Stimulated activated CD8-positive, alpha-beta memory T cell treated with anti-CD3 and anti-CD28 coated beads, Interleukin-4, amount 100 ng/mL, for 24 hours (primary cell): Measurements from ENCODE around the gene GCDH.
"Not testable (repeated sequence)": the region's sequence is repeated elsewhere in the genome, so short reads cannot be mapped to it uniquely, and the experiment has no call there.

Source experiments
- DNase-seq: peaks from one replicate; pipeline ENCODE4 v3.0.0-alpha.2; 2020; ENCODE audit warnings: low read depth

The GCDH gene

DNA sequence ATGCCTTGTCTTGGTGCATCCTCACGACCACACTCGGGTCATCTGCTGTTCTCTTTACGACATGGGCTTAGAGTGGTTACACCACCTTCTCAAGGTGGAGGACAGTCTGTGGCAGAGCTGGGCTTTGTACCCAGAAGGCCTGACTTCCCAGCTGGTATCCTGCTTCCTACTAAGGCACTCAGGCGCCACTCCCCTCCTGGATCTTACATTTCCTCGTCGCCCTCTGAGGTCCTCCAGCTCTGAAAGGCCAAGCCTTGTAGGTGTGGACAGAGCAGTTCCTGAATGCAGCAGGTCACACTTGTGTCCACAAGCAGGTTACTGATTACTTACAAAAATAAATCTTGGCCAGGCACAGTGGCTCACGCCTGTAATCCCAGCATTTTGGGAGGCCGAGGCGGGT lies 16.2 kb downstream of the GCDH start:
- DNase-seq = no peak

DNA sequence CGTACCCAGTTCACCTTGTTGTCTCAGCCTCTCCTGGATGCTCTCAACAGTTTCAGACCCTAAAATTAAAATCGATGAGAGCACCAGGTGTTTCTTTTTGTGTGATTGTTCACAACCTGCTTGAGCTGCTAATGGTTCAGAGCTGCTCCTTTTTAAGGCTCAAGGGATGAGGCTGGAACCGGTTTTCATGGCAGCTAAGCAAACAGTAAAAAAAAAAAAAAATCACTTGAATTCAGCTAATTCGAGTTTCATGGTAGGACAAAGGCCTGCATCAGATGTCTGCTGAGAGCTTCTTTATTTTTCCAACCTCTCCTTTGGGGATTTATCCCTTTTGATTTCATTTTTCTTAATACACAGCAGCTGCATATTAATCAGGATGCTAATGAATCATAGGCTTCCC lies 21.6 kb downstream of the GCDH start:
- no peak for DNase-seq

DNA sequence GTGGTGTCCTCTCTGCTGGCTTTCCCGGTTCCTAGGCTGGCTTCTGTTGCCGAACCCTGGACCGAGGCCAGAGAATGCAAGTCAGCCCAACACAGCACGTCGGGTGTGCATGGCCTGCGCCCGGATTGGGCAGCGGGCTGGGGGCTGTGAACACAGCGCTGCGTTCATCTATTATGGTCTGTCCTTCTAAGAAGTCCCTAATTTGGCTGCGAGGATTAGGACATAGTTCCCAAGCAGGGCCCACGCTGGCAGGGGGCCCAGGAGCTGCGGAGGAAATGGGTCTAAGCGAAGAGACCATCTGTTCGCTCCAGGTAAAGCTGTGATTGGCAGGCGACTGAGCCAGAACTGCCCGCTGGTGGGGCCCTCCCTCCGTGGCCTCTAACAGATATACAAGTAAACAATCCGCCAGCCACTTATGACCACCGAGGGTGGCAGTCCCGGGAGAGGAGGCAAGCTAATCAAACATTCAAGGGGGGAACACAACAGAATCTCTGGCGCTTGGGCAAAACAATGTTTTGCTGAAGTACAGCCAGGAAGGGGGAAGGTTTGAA lies 22.1 kb downstream of the GCDH start:
- no peak for DNase-seq

DNA sequence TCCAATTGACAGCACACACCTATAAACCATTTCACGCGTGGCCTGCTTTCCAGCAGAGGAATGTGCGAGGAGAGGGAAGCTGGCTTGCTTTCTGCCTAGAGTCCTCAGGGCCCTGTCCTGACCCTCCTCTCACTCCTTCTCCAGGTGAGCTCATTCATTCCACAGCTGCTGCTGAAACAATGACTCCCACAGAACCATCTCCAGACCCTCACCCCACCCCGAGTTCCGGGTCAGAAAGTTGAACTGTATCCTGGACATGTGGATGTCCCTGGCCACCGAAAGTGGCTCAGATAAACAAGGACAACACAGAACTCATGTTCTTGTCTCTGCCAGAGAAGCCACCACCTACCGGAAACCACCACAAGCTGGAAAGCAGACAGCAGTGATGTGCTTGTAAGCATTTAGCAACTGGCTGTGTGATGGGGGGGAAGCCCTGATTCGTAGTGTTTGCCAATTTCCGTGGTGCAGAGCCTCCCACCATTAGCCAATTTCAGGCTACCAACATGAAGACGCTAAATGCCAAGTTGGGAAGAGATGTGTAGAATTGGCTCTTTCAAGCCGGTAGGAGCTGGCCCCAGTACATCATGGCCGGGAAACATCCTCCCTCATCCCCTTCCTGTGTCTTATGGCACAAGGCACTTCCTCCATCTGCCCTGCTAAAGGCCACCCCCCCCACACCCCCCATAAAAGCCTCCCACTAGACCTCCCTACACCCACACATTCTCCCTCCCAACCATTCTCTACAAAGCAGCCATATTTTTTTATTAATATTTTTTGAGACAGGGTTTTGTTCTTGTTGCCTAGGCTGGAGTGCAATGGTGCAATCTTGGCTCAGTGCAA lies 23.1 kb downstream of the GCDH start:
- no peak for DNase-seq

DNA sequence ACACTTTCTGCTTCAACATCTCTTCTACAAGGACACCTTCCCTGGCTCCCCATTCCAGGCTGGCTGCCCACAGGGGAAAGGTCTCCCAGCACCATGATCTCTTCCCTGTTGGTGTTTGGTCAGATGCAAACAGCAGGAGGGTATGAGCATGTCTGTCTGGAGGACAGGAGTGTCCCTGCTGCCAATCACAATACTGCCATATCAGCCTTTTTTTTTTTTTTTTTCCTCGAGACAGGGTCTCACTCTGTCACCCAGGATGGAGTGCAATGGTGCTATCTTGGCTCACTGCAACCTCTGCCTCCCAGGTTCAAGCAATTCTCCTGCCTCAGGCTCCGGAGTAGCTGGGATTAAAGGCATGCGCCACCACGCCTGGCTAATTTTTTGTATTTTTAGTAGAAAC lies 24.9 kb downstream of the GCDH start:
- DNase-seq = not testable (repeated sequence)

DNA sequence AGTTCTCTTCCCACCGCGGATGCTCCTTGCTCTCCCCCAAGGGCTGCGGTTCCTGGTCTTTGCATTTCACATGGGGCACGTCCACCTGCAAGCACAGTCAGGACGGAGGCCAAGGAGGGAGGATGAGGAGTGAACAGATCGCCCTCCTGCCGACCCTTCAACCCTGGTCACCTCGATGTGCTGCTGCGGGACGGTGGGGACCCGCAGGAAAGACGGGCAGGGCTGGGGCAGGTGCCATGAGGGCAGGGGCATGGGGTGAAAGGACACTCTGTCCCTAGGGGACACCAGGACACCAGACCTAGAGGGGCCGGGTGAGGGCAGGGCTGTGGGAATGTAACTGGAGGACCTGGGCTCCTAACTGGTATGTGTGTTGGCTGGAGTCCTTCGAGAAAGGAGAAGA lies 27.3 kb downstream of the GCDH start:
- no peak for DNase-seq

DNA sequence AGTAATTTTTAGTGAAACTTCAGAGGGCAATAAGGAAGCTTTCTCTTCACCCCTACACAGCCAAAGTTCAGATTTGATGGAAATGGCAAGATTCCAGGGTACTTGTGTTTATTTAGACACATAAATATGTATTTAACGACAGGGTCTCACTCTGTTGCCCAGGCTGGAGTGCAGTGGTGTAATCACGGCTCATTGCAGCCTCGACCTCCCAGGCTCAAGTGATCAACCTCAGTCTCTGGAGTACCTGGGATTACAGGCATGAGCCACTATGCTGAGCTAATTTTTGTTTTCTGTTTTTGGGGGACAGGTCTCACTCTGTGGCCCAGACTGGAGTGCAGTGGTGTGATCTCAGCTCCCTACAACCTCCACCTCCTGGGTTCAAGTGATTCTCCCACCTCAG lies 30.1 kb downstream of the GCDH start:
- no peak for DNase-seq

DNA sequence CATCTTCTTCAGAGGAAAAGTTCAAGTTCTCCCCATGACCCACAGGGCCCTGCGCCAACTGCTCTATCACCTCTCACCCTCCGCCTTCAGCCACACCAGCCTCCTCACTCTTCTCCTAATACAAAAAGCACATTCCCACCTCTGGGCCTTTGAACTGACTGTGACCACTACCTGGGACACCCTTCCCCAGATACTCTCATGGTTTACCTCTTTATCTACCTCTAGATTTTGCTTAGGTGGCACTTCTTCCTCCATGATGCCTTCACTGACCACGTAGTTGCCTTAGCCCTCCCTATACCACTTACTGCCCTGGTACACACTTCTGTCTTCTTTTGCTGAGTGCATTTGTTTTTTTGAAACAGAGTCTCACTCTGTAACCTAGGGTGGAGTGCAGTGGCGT lies 32.0 kb downstream of the GCDH start:
- DNase-seq = no peak

DNA sequence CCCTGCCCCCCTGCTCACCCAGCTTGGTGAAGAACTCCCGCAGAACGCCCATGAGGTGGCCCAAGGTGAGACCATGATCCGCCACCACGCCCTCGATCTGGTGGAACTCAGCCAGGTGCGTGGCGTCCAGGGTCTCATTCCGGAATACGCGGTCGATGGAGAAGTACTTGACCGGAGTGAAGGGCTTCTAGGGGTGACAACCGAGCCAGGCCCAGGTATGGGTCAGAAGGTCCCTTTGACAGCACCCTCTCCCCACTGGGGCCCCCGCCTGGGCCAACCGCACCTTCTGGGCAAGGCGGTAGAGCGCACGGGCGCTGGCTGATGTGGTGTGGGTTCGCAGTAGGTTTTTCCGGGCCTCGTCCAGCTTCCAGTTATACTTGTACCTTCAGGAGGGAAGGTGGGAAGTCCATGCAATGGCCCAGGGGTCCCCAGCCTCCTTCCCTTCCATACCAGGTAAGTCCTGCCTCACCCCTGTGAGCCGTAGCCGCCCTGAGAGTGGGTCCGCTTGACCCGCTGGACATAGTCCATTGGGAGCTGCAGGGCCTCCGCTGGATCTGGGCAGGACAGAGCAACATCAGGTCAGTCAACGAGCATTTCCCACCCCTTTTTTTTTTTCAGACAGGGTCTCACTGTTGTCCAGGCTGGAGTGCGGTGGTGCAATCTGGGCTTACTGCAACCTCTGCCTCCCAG lies 33.8 kb downstream of the GCDH start:
- no peak for DNase-seq

DNA sequence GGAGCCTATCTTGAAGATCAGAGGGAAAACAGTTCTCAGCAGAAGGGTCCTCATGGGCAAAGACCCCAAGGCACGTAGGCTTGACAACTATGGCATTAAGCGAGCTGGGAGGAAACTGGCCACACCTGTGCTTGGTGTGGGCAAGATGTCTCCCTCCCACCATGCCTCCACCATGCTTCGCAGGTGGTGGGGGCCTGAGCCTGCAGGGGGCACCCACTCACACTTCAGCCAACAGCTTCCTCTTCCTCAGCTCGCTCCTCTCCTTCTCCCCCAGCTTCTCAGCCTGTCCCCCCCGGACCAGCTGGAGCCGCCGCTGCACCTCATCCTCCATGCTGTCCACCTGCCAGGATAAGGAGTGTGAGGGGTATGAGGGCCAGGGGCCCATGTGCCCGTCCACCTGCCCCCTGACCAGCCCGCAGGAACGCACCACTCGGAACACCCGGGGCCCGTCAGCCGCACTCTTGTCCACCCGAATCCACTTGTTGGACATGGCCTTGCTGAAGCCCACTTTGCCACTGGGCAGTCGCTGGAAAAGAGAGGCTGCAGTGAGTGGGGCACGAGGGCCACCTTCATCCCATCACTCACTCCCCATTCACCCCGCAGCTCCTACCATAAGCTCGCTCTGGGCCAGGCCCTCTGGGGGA lies 39.2 kb downstream of the GCDH start:
- DNase-seq = no peak

DNA sequence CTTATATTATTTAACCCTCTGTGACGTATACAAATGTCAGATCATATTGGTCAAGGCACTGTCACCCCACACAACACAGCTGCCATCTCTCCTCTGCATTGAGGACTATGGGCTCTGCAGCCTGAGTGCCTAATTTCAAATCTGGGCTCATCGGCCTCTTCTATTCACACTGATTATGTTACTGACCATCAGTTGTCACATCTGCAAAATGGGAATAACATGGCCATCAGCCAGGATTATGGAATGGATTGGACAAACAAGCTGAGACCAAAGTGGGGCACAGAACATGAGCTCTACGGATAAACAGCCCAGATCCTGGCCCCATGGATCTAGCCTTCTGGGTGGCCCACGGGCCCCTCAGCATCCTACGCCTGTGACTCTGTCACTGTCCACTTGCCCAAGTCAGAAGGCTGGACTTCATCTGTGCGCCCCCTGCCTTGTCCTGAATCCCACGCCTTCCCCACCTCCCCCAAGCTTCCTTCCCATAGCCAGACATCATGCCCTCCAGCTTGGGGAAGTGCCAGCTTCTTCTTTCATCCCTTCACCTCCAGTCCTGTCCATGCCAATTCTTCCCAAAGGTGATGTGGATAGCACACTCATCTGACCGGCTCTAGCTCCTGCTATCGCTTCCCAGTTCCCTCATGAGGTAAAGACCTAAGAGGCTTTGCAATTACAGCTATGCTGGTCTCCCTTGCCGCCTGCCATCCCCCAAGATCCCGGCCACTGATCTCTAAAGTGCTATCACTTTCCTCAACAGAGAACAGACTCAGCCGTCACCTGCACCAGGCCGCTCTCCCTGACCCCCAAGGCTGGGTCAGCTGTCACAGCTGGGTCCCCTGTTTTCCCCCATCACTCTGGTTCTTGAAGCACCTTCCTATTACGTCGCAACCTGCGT lies 41.7 kb downstream of the GCDH start:
- no peak for DNase-seq

DNA sequence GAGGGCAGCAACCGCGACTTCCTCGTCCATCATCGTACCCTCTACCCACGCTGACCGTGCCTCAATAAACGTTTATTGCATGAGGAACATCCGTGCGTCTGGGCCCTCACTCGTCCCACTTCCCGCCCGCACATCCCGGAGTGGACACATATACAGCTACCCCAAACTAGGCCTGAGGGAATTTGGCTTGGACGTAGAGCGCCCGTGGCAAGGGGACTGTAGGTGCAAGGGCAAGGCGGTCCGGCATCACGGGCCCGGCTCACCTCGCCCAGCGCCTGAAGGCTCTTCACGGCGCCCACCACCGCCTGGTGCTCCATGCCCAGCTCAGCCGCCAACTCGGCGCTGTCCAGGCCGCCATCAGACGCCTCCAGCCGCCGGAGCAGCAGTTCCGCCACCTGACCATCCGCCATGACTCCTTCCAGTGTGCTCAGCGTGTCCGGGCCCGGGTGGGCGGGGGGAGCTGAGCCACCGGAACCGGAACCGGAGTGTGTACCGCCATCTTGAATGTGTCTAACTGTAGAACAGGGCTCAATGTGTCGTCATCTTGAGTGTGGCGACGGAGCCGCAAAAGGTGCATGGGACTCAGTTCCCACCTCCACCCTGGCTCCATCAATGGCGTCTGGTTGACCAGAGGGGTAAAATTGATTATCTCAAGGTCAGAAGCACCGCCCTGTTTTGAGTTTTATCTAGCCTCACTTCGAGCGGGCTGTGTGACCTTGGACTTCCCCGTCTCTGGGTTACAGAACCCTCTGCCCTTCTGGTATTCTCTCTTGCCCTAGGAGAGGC lies 42.5 kb downstream of the GCDH start, which contains the start of gene FARSA:
TSS of gene FARSA (minus strand) at position 425 of the 786 bp plus-strand sequence. CDS start at position 410, 15 bp downstream.
- DNase-seq = peak; percentile 86

DNA sequence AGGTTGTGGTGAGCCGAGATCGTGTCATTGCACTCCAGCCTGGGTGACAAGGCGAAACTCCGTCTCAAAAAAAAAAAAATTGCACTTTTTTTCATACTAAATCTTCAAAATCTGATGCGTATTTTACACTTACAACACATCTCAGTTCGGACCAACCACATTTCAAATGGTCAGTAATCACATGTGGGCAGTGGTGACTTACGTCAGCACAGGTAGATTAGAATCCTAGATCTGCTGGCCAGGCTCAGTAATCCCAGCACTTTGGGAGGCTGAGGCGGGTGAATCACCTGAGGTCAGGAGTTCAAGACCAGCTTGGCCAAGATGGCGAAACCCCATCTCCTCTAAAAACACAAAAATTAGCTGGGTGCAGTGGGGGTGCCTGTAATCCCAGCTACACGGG lies 44.1 kb downstream of the GCDH start:
- DNase-seq = no peak

DNA sequence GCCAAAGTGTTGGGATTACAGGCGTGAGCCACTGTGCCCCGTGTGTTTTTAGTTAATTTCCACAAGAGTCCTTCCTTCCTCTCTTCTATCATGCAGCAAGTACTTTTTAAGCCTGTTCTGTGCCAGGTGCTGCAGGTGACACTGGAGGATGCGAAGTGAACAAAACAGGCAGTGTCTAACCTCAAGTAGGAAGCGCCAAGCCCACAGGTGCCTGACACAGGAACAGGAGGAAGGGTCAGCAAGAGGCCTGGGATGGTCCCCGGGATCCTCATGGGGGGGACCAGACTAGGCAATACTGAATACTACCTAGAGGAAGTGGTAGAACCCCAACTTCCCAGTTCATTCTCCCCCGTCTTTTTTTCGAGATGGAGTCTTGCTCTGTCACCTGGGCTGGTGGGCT lies 45.6 kb downstream of the GCDH start:
- DNase-seq = no peak

DNA sequence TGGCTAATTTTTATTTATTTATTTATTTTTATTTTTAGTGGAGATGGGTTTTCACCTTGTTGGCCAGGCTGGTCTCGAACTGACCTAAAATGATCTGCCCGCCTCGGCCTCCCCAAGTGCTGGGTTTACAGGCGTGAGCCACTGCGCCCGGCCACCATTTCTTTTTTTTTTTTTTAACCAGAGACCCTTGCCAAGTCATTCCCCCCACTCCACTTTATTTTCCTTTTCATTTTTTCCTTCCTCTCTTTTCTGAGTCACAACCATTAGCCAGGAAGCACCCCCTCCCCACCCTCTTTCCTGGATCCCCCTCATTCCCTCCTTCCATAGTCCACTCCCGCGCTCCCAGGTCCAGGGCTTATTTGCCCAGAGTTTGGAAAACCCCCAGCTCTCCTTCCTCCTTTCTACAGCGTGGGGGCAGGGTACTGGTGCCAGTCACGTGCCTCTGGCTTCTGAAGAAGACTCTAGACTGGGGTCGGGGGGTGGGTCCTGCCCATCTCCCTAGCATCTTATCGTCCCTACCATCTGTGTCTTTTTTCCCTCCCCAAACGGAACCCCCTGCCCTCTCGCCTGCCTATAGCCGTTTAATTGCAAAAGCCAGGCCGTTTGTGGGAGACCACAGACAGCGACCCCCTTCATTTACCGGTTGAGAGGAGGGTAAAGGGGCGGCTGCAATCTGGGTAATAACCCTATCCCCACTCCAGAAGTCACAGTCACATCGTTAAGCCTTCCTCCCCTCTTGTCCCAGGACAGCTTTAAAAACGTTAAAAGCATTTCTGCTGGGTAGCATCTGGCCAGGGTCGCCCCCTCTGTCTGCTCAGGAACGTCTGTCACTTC lies 46.4 kb downstream of the GCDH start:
- DNase-seq = no peak

DNA sequence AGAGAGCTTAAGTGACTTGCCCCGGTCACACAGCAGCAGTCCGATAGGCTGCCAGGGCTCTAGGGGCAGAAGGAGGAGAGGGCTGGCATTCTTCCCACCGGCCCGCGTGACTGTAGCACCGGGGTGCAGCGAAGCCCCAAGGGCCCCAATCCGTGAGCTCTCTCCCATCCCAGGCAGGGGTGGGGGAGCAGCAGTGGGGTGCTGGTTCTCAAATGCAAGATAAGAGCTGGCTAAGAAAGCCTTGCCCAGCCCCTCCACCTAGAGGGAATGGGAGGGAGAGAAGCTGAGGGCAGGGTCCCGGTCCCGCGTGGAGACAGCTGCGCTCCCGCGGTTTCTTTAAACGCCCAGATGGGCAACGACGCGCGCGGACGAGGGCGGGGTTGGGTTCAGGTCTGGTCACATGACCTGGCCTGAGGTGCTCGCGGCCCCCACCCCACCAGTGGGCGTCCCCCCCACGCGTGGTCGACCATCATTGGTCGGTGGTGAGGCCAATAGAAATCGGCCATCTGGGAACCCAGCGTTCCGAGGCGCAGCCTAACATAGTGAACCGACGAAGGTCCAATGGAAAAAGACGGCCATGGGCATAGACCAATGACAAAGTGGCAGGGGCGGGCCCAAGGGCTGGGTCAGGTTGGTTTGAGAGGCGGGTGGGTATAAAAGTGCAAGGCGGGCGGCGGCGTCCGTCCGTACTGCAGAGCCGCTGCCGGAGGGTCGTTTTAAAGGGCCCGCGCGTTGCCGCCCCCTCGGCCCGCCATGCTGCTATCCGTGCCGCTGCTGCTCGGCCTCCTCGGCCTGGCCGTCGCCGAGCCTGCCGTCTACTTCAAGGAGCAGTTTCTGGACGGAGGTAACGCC lies 47.2 kb downstream of the GCDH start, which contains the start of gene CALR:
TSS of gene CALR (plus strand) at position 683 of the 852 bp plus-strand sequence. CDS start at position 754, 71 bp downstream.
- peak; percentile 97 for DNase-seq

DNA sequence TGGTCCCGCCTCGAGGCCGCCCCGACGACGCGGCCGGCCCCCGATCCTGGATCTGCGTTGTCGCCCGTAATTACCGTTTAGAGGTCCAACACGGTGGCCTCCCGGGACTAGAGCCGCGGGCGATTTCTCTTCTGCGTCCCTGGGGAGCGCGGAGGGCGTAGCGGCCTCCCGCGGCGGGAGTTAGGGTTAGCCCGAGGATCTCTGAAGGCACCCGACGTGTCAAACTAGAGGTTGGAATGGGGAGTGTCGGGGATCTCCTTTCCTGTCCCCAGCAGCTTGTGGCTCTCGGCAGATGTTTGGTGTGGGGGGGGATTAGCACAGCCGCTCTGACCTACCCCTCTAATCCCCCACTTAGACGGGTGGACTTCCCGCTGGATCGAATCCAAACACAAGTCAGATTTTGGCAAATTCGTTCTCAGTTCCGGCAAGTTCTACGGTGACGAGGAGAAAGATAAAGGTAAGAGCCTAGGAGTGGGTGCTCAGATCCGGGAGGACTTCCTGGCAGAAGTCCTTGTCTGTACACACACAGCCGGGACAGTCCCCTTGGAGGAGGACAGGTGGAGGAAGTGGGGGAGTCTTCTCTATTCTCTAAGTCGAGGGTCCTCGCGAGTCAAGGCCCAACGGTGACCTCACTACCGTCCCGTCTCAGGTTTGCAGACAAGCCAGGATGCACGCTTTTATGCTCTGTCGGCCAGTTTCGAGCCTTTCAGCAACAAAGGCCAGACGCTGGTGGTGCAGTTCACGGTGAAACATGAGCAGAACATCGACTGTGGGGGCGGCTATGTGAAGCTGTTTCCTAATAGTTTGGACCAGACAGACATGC lies 48.0 kb downstream of the GCDH start:
- DNase-seq = no peak

DNA sequence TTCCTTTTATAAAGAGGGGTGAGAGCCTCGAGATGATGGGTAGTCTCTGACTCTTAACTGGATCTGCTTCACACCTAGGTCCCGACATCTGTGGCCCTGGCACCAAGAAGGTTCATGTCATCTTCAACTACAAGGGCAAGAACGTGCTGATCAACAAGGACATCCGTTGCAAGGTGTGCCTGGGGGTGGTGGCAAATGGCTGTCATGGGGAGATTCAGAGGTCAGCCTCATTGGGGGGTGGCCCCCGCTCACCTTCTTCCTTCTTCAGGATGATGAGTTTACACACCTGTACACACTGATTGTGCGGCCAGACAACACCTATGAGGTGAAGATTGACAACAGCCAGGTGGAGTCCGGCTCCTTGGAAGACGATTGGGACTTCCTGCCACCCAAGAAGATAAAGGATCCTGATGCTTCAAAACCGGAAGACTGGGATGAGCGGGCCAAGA lies 49.0 kb downstream of the GCDH start:
- no peak for DNase-seq
